Fibroblast of lung (primary cell): ENCODE results near the gene SAFB. TPM values are rescaled to one million over a fixed set of nuclear protein-coding genes. Genes with fewer than 3 reads are reported as not detected.

Source experiments
- DNase-seq, 2 donors: peaks; one replicate each; pipeline versions ENCODE4 v3.0.0 to v3.0.0-alpha.2; 2010; ENCODE audit warnings: low read depth in 2 of 2
- H2AFZ ChIP-seq: 2 replicates; pipeline ENCODE4 v1.5.1; 2012; ENCODE audit warnings: low read length, control low read depth, inconsistent platforms
- H3K27ac ChIP-seq: 2 replicates; pipeline ENCODE4 v1.5.1; 2011; ENCODE audit warnings: low read length, control low read depth; ENCODE audit not compliant: insufficient read depth
- H3K27me3 ChIP-seq: 2 replicates; pipeline ENCODE4 v1.5.1; 2011; ENCODE audit warnings: mild to moderate bottlenecking, low read length; ENCODE audit not compliant: control insufficient read depth, insufficient read depth
- H3K36me3 ChIP-seq: 2 replicates; pipeline ENCODE4 v1.5.1; 2011; ENCODE audit warnings: low read length; ENCODE audit not compliant: control insufficient read depth, insufficient read depth
- H3K4me1 ChIP-seq: 2 replicates; pipeline ENCODE4 v1.5.1; 2011; ENCODE audit warnings: low read length; ENCODE audit not compliant: control insufficient read depth, insufficient read depth; ENCODE audit errors: extremely low read depth
- H3K4me2 ChIP-seq: 2 replicates; pipeline ENCODE4 v1.5.1; 2011; ENCODE audit warnings: low read length, control low read depth; ENCODE audit not compliant: insufficient read depth; ENCODE audit errors: extremely low read depth
- H3K4me3 ChIP-seq, 4 experiments: fragments of 200-600 bp in 1 of 4; sonication (generic) in 1 of 4; replicated peaks in 1 of 4; 2 replicates each; pipeline ENCODE4 v1.5.1; 2011 to 2016; ENCODE audit warnings: low read length in 4 of 4, low read depth in 3 of 4, mild to moderate bottlenecking in 3 of 4, control low read depth in 2 of 4, inconsistent platforms in 1 of 4, mixed read lengths in 1 of 4; ENCODE audit not compliant: insufficient read depth in 1 of 4; ENCODE audit errors: control extremely low read depth in 1 of 4
- H3K79me2 ChIP-seq: 2 replicates; pipeline ENCODE4 v1.5.1; 2012; ENCODE audit warnings: mild to moderate bottlenecking, low read length, inconsistent platforms; ENCODE audit not compliant: control insufficient read depth, insufficient read depth
- H3K9ac ChIP-seq: 2 replicates; pipeline ENCODE4 v1.5.1; 2011; ENCODE audit warnings: mild to moderate bottlenecking, low read length, control low read depth; ENCODE audit not compliant: insufficient read depth
- H3K9me3 ChIP-seq: 2 replicates; pipeline ENCODE4 v1.5.1; 2012; ENCODE audit warnings: low read depth, low read length; ENCODE audit not compliant: control insufficient read depth, insufficient read depth
- H4K20me1 ChIP-seq: 2 replicates; pipeline ENCODE4 v1.5.1; 2011; ENCODE audit warnings: low read length; ENCODE audit not compliant: control insufficient read depth, insufficient read depth; ENCODE audit errors: extremely low read depth
- EZH2 ChIP-seq: IDR thresholded peaks from 2 replicates; pipeline ENCODE4 v1.5.1; 2012; ENCODE audit warnings: low read length, control low read depth, mild to moderate bottlenecking; ENCODE audit errors: missing control alignments
- polyA plus RNA-seq, 2 donors: library from polyadenylated mRNA; depleted of rRNA in 1 of 2; stranded (reverse) in 1 of 2; unstranded in 1 of 2; fragments of >200 nt; gene quantifications; 2 replicates each; pipeline ENCODE4 v1.2.1, GENCODE V29; 2011 to 2012; ENCODE audit warnings: missing spikeins in 1 of 2
- total RNA-seq: library from RNA; depleted of rRNA; stranded (reverse); fragments of >200 nt; gene quantifications from 2 replicates; pipeline ENCODE4 v1.2.1, GENCODE V29; 2014
- TF ChIP-seq, protein P1 (sequence below), 2 donors: IDR thresholded peaks in 1 of 2; conservative IDR thresholded peaks in 1 of 2; 1 replicate in 1 of 2; 2 replicates in 1 of 2; pipeline ENCODE4 v1.5.1; 2011 to 2012; ENCODE audit warnings: low read length in 2 of 2, control low read depth in 1 of 2, inconsistent platforms in 1 of 2, low read depth in 1 of 2, mild to moderate bottlenecking in 1 of 2

SAFB gene
- total and polyA plus RNA-seq, 2 donors (not counting 1 experiment from before 2014, with no cell fraction given): 28.0 to 51.0 TPM

DNA sequence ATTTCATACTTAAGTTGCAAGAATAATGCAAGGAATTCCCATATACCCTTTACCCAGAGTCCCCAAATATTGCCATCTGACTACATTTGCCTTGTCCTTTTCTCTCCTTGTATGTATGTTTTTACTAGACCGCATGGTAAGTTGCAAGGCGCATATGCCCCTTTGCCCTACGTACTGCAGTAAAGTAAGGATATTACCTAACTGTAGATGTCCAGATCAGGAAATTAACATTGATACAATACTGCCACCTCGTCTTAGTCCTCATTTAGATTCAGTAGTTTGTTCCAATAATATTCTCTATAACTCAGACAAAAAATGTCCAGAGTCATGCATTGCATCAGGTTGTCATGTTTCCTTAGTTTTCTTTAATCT lies 9.3 kb downstream of the SAFB start:
- H3K9me3 ChIP-seq: no peaks in the 10 kb centered on the region
- H4K20me1 ChIP-seq: peaks cover 2% of the 10 kb centered on the region
- no peak for DNase-seq
- H3K4me3 ChIP-seq: peak overlapping the region in 1 of 4 experiments; percentile 6
- H3K27ac ChIP-seq: no peak overlapping the region
- TF ChIP-seq, protein P1, sequence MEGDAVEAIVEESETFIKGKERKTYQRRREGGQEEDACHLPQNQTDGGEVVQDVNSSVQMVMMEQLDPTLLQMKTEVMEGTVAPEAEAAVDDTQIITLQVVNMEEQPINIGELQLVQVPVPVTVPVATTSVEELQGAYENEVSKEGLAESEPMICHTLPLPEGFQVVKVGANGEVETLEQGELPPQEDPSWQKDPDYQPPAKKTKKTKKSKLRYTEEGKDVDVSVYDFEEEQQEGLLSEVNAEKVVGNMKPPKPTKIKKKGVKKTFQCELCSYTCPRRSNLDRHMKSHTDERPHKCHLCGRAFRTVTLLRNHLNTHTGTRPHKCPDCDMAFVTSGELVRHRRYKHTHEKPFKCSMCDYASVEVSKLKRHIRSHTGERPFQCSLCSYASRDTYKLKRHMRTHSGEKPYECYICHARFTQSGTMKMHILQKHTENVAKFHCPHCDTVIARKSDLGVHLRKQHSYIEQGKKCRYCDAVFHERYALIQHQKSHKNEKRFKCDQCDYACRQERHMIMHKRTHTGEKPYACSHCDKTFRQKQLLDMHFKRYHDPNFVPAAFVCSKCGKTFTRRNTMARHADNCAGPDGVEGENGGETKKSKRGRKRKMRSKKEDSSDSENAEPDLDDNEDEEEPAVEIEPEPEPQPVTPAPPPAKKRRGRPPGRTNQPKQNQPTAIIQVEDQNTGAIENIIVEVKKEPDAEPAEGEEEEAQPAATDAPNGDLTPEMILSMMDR (conservative IDR thresholded peaks at IDR 0.05 in 1 of 2, IDR thresholded peaks at IDR 0.05 in 1 of 2; ENCODE audit: low read depth in 1 of 2, low read length in 2 of 2): no peak
- no peak for TF ChIP-seq EZH2
- peaks cover 2% of the 10 kb centered on the region for H3K36me3 ChIP-seq
- no peak overlapping the region for H2AFZ ChIP-seq
- peaks cover 10% of the 10 kb centered on the region for H3K4me1 ChIP-seq
- H3K4me2 ChIP-seq: peak overlapping the region; percentile 3
- H3K9ac ChIP-seq: no peak overlapping the region
- no peaks in the 10 kb centered on the region for H3K27me3 ChIP-seq
- H3K79me2 ChIP-seq: peaks cover 92% of the 10 kb centered on the region

DNA sequence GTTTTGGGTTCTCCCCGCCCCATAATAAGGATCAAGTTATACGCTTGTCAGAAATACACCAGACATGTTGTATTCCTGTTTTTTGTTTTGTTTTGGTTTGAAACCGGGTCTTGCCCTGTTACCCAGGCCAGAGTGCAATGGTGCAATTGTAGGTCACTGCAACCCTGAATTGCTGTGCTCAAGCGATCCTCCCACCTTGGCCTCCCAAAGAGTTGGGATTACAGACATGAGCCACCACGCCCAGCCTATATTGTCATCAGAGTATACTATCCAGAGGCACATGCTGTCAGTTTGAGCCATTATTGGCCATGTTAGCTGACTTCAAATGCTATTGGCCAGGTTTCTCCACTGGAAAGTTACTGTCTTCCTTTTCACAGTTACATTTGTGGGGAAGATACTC lies 9.8 kb downstream of the SAFB start:
- Histone ChIP-seq H3K4me2 (no peak overlapping the region), H3K27ac (no peak overlapping the region), H3K4me3 (no peak overlapping the region), H3K36me3 (peaks cover under 1% of the 10 kb centered on the region), H3K9me3 (no peaks in the 10 kb centered on the region), H3K79me2 (peaks cover 93% of the 10 kb centered on the region), H3K27me3 (no peaks in the 10 kb centered on the region), H2AFZ (no peak overlapping the region), H3K9ac (no peak overlapping the region), H3K4me1 (peaks cover 10% of the 10 kb centered on the region), H4K20me1 (peaks cover 2% of the 10 kb centered on the region)
- no peak for TF ChIP-seq EZH2
- TF ChIP-seq, protein P1 (conservative IDR thresholded peaks at IDR 0.05 in 1 of 2, IDR thresholded peaks at IDR 0.05 in 1 of 2; ENCODE audit: low read depth in 1 of 2, low read length in 2 of 2): no peak
- DNase-seq: no peak

DNA sequence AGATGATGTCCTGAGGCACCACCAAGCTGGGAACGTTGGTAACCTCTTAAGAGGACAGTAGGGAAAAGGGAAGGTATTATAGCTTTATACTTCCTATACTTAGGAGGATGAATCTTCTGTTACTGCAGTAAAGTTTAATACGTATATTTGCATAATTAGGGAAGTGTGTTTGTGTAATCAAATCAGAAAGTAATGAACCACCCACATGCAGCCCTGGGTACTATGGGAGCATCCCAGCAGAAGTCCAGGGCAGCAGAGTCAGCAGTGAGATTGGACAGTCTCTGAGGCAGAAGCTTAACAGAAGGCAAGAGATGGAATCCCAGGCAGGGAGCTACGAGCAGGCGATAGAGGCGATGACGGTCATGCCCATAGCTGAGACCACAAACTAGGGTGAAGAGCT lies 12.5 kb downstream of the SAFB start:
- H4K20me1 ChIP-seq: peaks cover 2% of the 10 kb centered on the region
- H3K27me3 ChIP-seq: no peaks in the 10 kb centered on the region
- no peak overlapping the region for H3K9ac ChIP-seq
- peaks cover 87% of the 10 kb centered on the region for H3K79me2 ChIP-seq
- no peak overlapping the region for H2AFZ ChIP-seq
- H3K9me3 ChIP-seq: no peaks in the 10 kb centered on the region
- no peak for TF ChIP-seq EZH2
- TF ChIP-seq, protein P1 (conservative IDR thresholded peaks at IDR 0.05 in 1 of 2, IDR thresholded peaks at IDR 0.05 in 1 of 2; ENCODE audit: low read depth in 1 of 2, low read length in 2 of 2): no peak
- H3K4me2 ChIP-seq: no peak overlapping the region
- no peak overlapping the region for H3K27ac ChIP-seq
- H3K4me1 ChIP-seq: peaks cover 10% of the 10 kb centered on the region
- no peak for DNase-seq
- no peaks in the 10 kb centered on the region for H3K36me3 ChIP-seq
- H3K4me3 ChIP-seq: no peak overlapping the region
